ENCODE measurements around the gene EHD1. TPM values are rescaled to one million over a fixed set of nuclear protein-coding genes. Genes with fewer than 3 reads are reported as not detected.

The EHD1 gene
- total RNA-seq, 4 donors from 2014 or later: 66.4 to 226 (median 94.8) TPM

GRCh38 chr11:64896448-64897022, 18.1 kb upstream of the EHD1 start:
- DNase-seq (ENCODE audit: low spot score) (no peak), ATAC-seq (ENCODE audit: low FRiP score) (no peak)
- TF ChIP-seq CTCF (IDR thresholded peaks at IDR 0.05): no peak

GRCh38 chr11:64894812-64895452, 16.5 kb upstream of the EHD1 start:
- DNase-seq (ENCODE audit: low spot score) (no peak), ATAC-seq (ENCODE audit: low FRiP score) (no peak)
- no peak for TF ChIP-seq CTCF (IDR thresholded peaks at IDR 0.05)

- ATAC-seq (ENCODE audit: low FRiP score): peak; percentile 51
- peak in 1 of 3 donors; percentile 62 for TF ChIP-seq CTCF (IDR thresholded peaks at IDR 0.05)
- DNase-seq (ENCODE audit: low spot score): peak; percentile 90
Measured at GRCh38 chr11:64894070-64894811, 15.8 kb upstream of the EHD1 start.

GRCh38 chr11:64893194-64894069, 15.0 kb upstream of the EHD1 start:
- ATAC-seq (ENCODE audit: low FRiP score) (no peak), DNase-seq (ENCODE audit: low spot score) (no peak)
- no peak for TF ChIP-seq CTCF (IDR thresholded peaks at IDR 0.05)

- DNase-seq (ENCODE audit: low spot score) (no peak), ATAC-seq (ENCODE audit: low FRiP score) (no peak)
- TF ChIP-seq CTCF (IDR thresholded peaks at IDR 0.05): no peak
Measured at GRCh38 chr11:64892838-64893193, 14.4 kb upstream of the EHD1 start.

GRCh38 chr11:64892411-64892831, 14.0 kb upstream of the EHD1 start:
- no peak for ATAC-seq (ENCODE audit: low FRiP score)
- no peak for DNase-seq (ENCODE audit: low spot score)
- no peak for TF ChIP-seq CTCF (IDR thresholded peaks at IDR 0.05)

Measured in omental fat pad (tissue), 4 donors.